Activated CD8-positive, alpha-beta memory T cell treated with anti-CD3 and anti-CD28 coated beads, Interleukin-2, amount 50 U/mL, for 24 hours (primary cell): ENCODE measurements around the gene AQR.

Source experiments
- DNase-seq: peaks from one replicate; pipeline ENCODE4 v3.0.0-alpha.2; 2020; ENCODE audit errors: extremely low read depth

AQR gene

GRCh38 chr15:34879107-34879506 lies 90.4 kb downstream of the AQR start:
- no peak for DNase-seq

GRCh38 chr15:34876640-34877039 lies 92.9 kb downstream of the AQR start:
- DNase-seq = no peak

- DNase-seq = no peak
Measured at GRCh38 chr15:34869110-34869509, 100.4 kb downstream of the AQR start.

GRCh38 chr15:34865531-34865930 lies 104.0 kb downstream of the AQR start:
- no peak for DNase-seq

GRCh38 chr15:34861214-34861613 lies 108.3 kb downstream of the AQR start:
- DNase-seq = no peak

- no peak for DNase-seq
Measured at GRCh38 chr15:34855893-34856292, 113.6 kb downstream of the AQR start.

- DNase-seq = no peak
Measured at GRCh38 chr15:34855413-34855812, 114.1 kb downstream of the AQR start.

GRCh38 chr15:34854232-34854631 lies 115.3 kb downstream of the AQR start:
- DNase-seq = no peak

- no peak for DNase-seq
Measured at GRCh38 chr15:34853001-34853758, 116.4 kb downstream of the AQR start.

- no peak for DNase-seq
Measured at GRCh38 chr15:34851751-34852150, 117.8 kb downstream of the AQR start.

- DNase-seq = no peak
Measured at GRCh38 chr15:34851007-34851406, 118.5 kb downstream of the AQR start.

GRCh38 chr15:34850121-34850520 lies 119.4 kb downstream of the AQR start:
- DNase-seq = no peak

GRCh38 chr15:34849364-34849959 lies 120.1 kb downstream of the AQR start:
- DNase-seq = no peak

GRCh38 chr15:34847598-34847997 lies 121.9 kb downstream of the AQR start:
- DNase-seq = no peak

- no peak for DNase-seq
Measured at GRCh38 chr15:34841262-34841725, 128.2 kb downstream of the AQR start.

- DNase-seq = no peak
Measured at GRCh38 chr15:34838282-34838681, 131.3 kb downstream of the AQR start.

- DNase-seq = no peak
Measured at GRCh38 chr15:34837246-34838016, 132.1 kb downstream of the AQR start.

GRCh38 chr15:34828145-34828911 lies 141.2 kb downstream of the AQR start:
- DNase-seq = no peak

- DNase-seq = no peak
Measured at GRCh38 chr15:34821831-34822230, 147.7 kb downstream of the AQR start.

GRCh38 chr15:34820110-34820509 lies 149.4 kb downstream of the AQR start:
- DNase-seq = no peak

- DNase-seq = no peak
Measured at GRCh38 chr15:34818526-34818925, 151.0 kb downstream of the AQR start.

GRCh38 chr15:34815836-34816235 lies 153.7 kb downstream of the AQR start:
- DNase-seq = no peak
